Mesenchymal stem cell (in vitro differentiated cells and primary cell): Measurements from ENCODE around the gene COL1A2.

ENCODE experiments used
- DNase-seq: peaks from one replicate; pipeline ENCODE4 v3.0.0-alpha.2; 2013
- H2AFZ ChIP-seq: one replicate; pipeline ENCODE4 v1.6.1; 2013; ENCODE audit warnings: low read depth, mild to moderate bottlenecking, control low read depth, inconsistent platforms, low read length, moderate library complexity
- H2AK5ac ChIP-seq: 2 replicates; pipeline ENCODE4 v1.6.1; 2013; ENCODE audit warnings: low read length, moderate library complexity, mild to moderate bottlenecking, inconsistent platforms; ENCODE audit not compliant: severe bottlenecking
- H2BK120ac ChIP-seq: one replicate; pipeline ENCODE4 v1.6.1; 2013; ENCODE audit warnings: low read depth, mild to moderate bottlenecking, inconsistent platforms, low read length, moderate library complexity
- H2BK12ac ChIP-seq, 2 experiments: one replicate each; pipeline ENCODE4 v1.6.1; 2013; ENCODE audit warnings: inconsistent platforms in 2 of 2, low read length in 2 of 2, mild to moderate bottlenecking in 2 of 2, moderate library complexity in 2 of 2, control low read depth in 1 of 2
- H2BK15ac ChIP-seq: one replicate; pipeline ENCODE4 v1.6.1; 2013; ENCODE audit warnings: mild to moderate bottlenecking, low read depth, inconsistent platforms; ENCODE audit not compliant: poor library complexity, severe bottlenecking
- H2BK5ac ChIP-seq: 2 replicates; pipeline ENCODE4 v1.6.1; 2013; ENCODE audit warnings: low read depth, mild to moderate bottlenecking, low read length, control low read depth, inconsistent platforms; ENCODE audit not compliant: poor library complexity, severe bottlenecking
- H3K14ac ChIP-seq, 2 experiments: one replicate each; pipeline ENCODE4 v1.6.1; 2013; ENCODE audit warnings: inconsistent platforms in 2 of 2, low read length in 2 of 2, control low read depth in 1 of 2, mild to moderate bottlenecking in 1 of 2, moderate library complexity in 1 of 2
- H3K18ac ChIP-seq, 2 experiments: one replicate each; pipeline ENCODE4 v1.6.1; 2013; ENCODE audit warnings: inconsistent platforms in 2 of 2, low read length in 2 of 2, control low read depth in 1 of 2, low read depth in 1 of 2, mild to moderate bottlenecking in 1 of 2
- H3K23ac ChIP-seq, 2 experiments: one replicate each; pipeline ENCODE4 v1.6.1; 2013; ENCODE audit warnings: inconsistent platforms in 2 of 2, low read length in 2 of 2, mild to moderate bottlenecking in 2 of 2, moderate library complexity in 2 of 2, control low read depth in 1 of 2
- H3K27ac ChIP-seq: 2 replicates; pipeline ENCODE4 v1.5.1; 2013; ENCODE audit warnings: mild to moderate bottlenecking, moderate library complexity, low read length, control low read depth, inconsistent platforms; ENCODE audit not compliant: poor library complexity, severe bottlenecking
- H3K27me3 ChIP-seq, 2 experiments: 2 replicates each; pipeline versions ENCODE4 v1.6.1 to v1.7.0; 2013; ENCODE audit warnings: low read length in 2 of 2, mild to moderate bottlenecking in 2 of 2, moderate library complexity in 2 of 2, control low read depth in 1 of 2, inconsistent platforms in 1 of 2; ENCODE audit not compliant: control insufficient read depth in 1 of 2, insufficient read depth in 1 of 2
- H3K36me3 ChIP-seq, 2 experiments: 2 replicates each; pipeline versions ENCODE4 v1.6.1 to v1.7.0; 2013; ENCODE audit warnings: low read length in 2 of 2, control low read depth in 1 of 2, inconsistent platforms in 1 of 2, low read depth in 1 of 2, mild to moderate bottlenecking in 1 of 2; ENCODE audit not compliant: insufficient read depth in 2 of 2, control insufficient read depth in 1 of 2
- H3K4ac ChIP-seq, 2 experiments: one replicate each; pipeline ENCODE4 v1.6.1; 2013; ENCODE audit warnings: inconsistent platforms in 2 of 2, low read length in 2 of 2, mild to moderate bottlenecking in 2 of 2, moderate library complexity in 2 of 2, control low read depth in 1 of 2, low read depth in 1 of 2
- H3K4me1 ChIP-seq: 2 replicates; pipeline ENCODE4 v1.6.1; 2013; ENCODE audit warnings: low read depth, low read length, control low read depth; ENCODE audit not compliant: control insufficient read depth, insufficient read depth
- H3K4me2 ChIP-seq: 2 replicates; pipeline ENCODE4 v1.6.1; 2013; ENCODE audit warnings: low read length, mild to moderate bottlenecking, inconsistent platforms; ENCODE audit not compliant: poor library complexity, severe bottlenecking
- H3K4me3 ChIP-seq, 2 experiments: 2 replicates each; pipeline versions ENCODE4 v1.5.1 to v1.7.0; 2013; ENCODE audit warnings: low read length in 2 of 2, mild to moderate bottlenecking in 2 of 2, control low read depth in 1 of 2, low read depth in 1 of 2; ENCODE audit not compliant: insufficient read depth in 1 of 2
- H3K79me1 ChIP-seq: replicated peaks from 2 replicates; pipeline ENCODE4 v1.6.1; 2013; ENCODE audit warnings: mild to moderate bottlenecking, control low read depth, low read length, inconsistent platforms; ENCODE audit not compliant: poor library complexity, severe bottlenecking
- H3K9ac ChIP-seq: 2 replicates; pipeline ENCODE4 v1.7.0; 2013; ENCODE audit warnings: mild to moderate bottlenecking, low read length, moderate library complexity
- H3K9me3 ChIP-seq: 2 replicates; pipeline ENCODE4 v1.7.0; 2013; ENCODE audit warnings: mild to moderate bottlenecking, low read length; ENCODE audit not compliant: control insufficient read depth
- H4K8ac ChIP-seq: one replicate; pipeline ENCODE4 v1.6.1; 2013; ENCODE audit warnings: inconsistent platforms, mild to moderate bottlenecking, low read length, moderate library complexity
- H4K91ac ChIP-seq: one replicate; pipeline ENCODE4 v1.6.1; 2013; ENCODE audit warnings: mild to moderate bottlenecking, low read length, inconsistent platforms
- WGBS: methylation state at CpG from one replicate; pipeline ENCODE4 v1.1.7; 2013; ENCODE audit warnings: mixed read lengths; 5-methylcytosine and 5-hydroxymethylcytosine counted together

The COL1A2 gene

GRCh38 chr7:94357076-94357475 lies 37.6 kb upstream of the COL1A2 start:
- Histone ChIP-seq H3K14ac (no peak overlapping the region), H3K4me3 (no peak overlapping the region), H2BK15ac (no peak overlapping the region), H2BK12ac (no peak overlapping the region), H2BK120ac (no peak overlapping the region), H3K9ac (no peak overlapping the region), H2AFZ (no peak overlapping the region), H2BK5ac (no peak overlapping the region), H3K4me1 (peaks cover 2% of the 10 kb centered on the region), H2AK5ac (no peak overlapping the region), H4K91ac (no peak overlapping the region), H3K36me3 (no peaks in the 10 kb centered on the region), H3K79me1 (no peaks in the 10 kb centered on the region), H3K4me2 (no peak overlapping the region), H3K27me3 (no peaks in the 10 kb centered on the region), H3K23ac (no peak overlapping the region), H3K4ac (no peak overlapping the region), H4K8ac (no peak overlapping the region), H3K9me3 (no peaks in the 10 kb centered on the region), H3K18ac (no peak overlapping the region), H3K27ac (no peak overlapping the region)
- 84% methylated on average over 2 of the region's 3 CpGs for WGBS
- DNase-seq, result no peak

GRCh38 chr7:94360926-94361325 lies 33.8 kb upstream of the COL1A2 start:
- Histone ChIP-seq H3K9ac (no peak overlapping the region), H3K4ac (no peak overlapping the region), H3K79me1 (no peaks in the 10 kb centered on the region), H4K8ac (no peak overlapping the region), H4K91ac (no peak overlapping the region), H3K27ac (no peak overlapping the region), H2BK120ac (no peak overlapping the region), H3K18ac (no peak overlapping the region), H3K4me2 (no peak overlapping the region), H2AFZ (no peak overlapping the region), H3K27me3 (no peaks in the 10 kb centered on the region), H3K4me1 (no peaks in the 10 kb centered on the region), H3K14ac (no peak overlapping the region), H2AK5ac (no peak overlapping the region), H2BK5ac (no peak overlapping the region), H3K9me3 (no peaks in the 10 kb centered on the region), H3K4me3 (no peak overlapping the region), H3K23ac (no peak overlapping the region), H2BK15ac (no peak overlapping the region), H3K36me3 (no peaks in the 10 kb centered on the region), H2BK12ac (no peak overlapping the region)
- no peak for DNase-seq
- WGBS, result 100% methylated on average over 2 of the region's 2 CpGs

GRCh38 chr7:94362276-94362675 lies 32.4 kb upstream of the COL1A2 start:
- Histone ChIP-seq H3K14ac (no peak overlapping the region), H2AK5ac (no peak overlapping the region), H3K79me1 (no peaks in the 10 kb centered on the region), H3K36me3 (no peaks in the 10 kb centered on the region), H3K4me2 (no peak overlapping the region), H3K4me3 (no peak overlapping the region), H2BK15ac (no peak overlapping the region), H2BK5ac (no peak overlapping the region), H2BK12ac (no peak overlapping the region), H3K18ac (no peak overlapping the region), H3K27me3 (no peaks in the 10 kb centered on the region), H4K8ac (no peak overlapping the region), H2AFZ (no peak overlapping the region), H3K23ac (no peak overlapping the region), H4K91ac (no peak overlapping the region), H3K4ac (no peak overlapping the region), H3K27ac (no peak overlapping the region), H3K9me3 (no peaks in the 10 kb centered on the region), H3K9ac (no peak overlapping the region), H2BK120ac (no peak overlapping the region), H3K4me1 (no peaks in the 10 kb centered on the region)
- no peak for DNase-seq
- 40% methylated on average over 1 of the region's 1 CpG for WGBS

GRCh38 chr7:94364816-94365215 lies 29.9 kb upstream of the COL1A2 start:
- Histone ChIP-seq H3K18ac (no peak overlapping the region), H2BK12ac (no peak overlapping the region), H3K14ac (no peak overlapping the region), H3K9me3 (no peaks in the 10 kb centered on the region), H2AK5ac (no peak overlapping the region), H3K4ac (no peak overlapping the region), H2BK120ac (no peak overlapping the region), H2BK5ac (no peak overlapping the region), H3K27me3 (no peaks in the 10 kb centered on the region), H3K23ac (no peak overlapping the region), H3K4me2 (no peak overlapping the region), H4K8ac (no peak overlapping the region), H3K4me1 (no peaks in the 10 kb centered on the region), H3K79me1 (no peaks in the 10 kb centered on the region), H3K4me3 (peak overlapping the region in 1 of 2 experiments; percentile 20), H4K91ac (no peak overlapping the region), H3K36me3 (no peaks in the 10 kb centered on the region), H3K9ac (peak overlapping the region; percentile 72), H2AFZ (no peak overlapping the region), H2BK15ac (no peak overlapping the region), H3K27ac (no peak overlapping the region)
- WGBS, result 91% methylated on average over 4 of the region's 5 CpGs
- no peak for DNase-seq
